Esophagus muscularis mucosa (tissue), 4 donors: ENCODE results near the gene EP400. TPM values are rescaled to one million over a fixed set of nuclear protein-coding genes. Genes with fewer than 3 reads are reported as not detected.

ENCODE experiments used
- DNase-seq: peaks from one replicate; pipeline ENCODE4 v3.0.0-alpha.2; 2017; ENCODE audit errors: extremely low spot score
- H3K27ac ChIP-seq, 4 donors: fragments of 200-600 bp; sonication (generic); replicated peaks in 1 of 4; 1 replicate in 3 of 4; 2 replicates in 1 of 4; pipeline ENCODE4 v1.5.1; 2016 to 2019; ENCODE audit warnings: mild to moderate bottlenecking in 1 of 4
- H3K27me3 ChIP-seq, 4 donors: fragments of 200-600 bp; sonication (generic); one replicate each; pipeline versions ENCODE4 v1.5.1 to v1.6.0; 2016 to 2019
- H3K36me3 ChIP-seq, 4 donors: fragments of 200-600 bp; sonication (generic); one replicate each; pipeline ENCODE4 v1.5.1; 2016 to 2019
- H3K4me1 ChIP-seq, 4 donors: fragments of 200-600 bp; sonication (generic); one replicate each; pipeline ENCODE4 v1.5.1; 2016 to 2019
- H3K4me3 ChIP-seq, 4 donors: fragments of 200-600 bp; sonication (generic); 1 replicate in 2 of 4; 2 replicates in 2 of 4; pipeline ENCODE4 v1.5.1; 2016 to 2019; ENCODE audit warnings: mild to moderate bottlenecking in 4 of 4, moderate library complexity in 1 of 4
- H3K9me3 ChIP-seq, 4 donors: fragments of 200-600 bp; sonication (generic); 1 replicate in 3 of 4; 2 replicates in 1 of 4; pipeline ENCODE4 v1.5.1; 2016 to 2019
- CTCF ChIP-seq, 3 experiments: fragments of 200-600 bp in 2 of 3; fragments of 450-650 bp in 1 of 3; sonication (generic) in 2 of 3; IDR thresholded peaks; one replicate each; pipeline ENCODE4 v1.5.1; 2017 to 2019; ENCODE audit warnings: antibody characterized with exemption in 3 of 3, mild to moderate bottlenecking in 2 of 3, moderate library complexity in 1 of 3
- EP300 ChIP-seq: sonication (generic); formaldehyde crosslinking; IDR thresholded peaks from one replicate; pipeline ENCODE4 v1.6.1; 2017; ENCODE audit warnings: antibody characterized with exemption
- POLR2A ChIP-seq: fragments of 450-650 bp; IDR thresholded peaks from one replicate; pipeline ENCODE4 v1.6.1; 2017; ENCODE audit warnings: antibody characterized with exemption, moderate library complexity, mild to moderate bottlenecking, low read depth
- POLR2AphosphoS5 ChIP-seq, 2 donors: sonication (generic); formaldehyde crosslinking; IDR thresholded peaks; one replicate each; pipeline ENCODE4 v1.6.1; 2017; ENCODE audit warnings: antibody characterized with exemption in 2 of 2
- WGBS: methylation state at CpG from one replicate; pipeline ENCODE4 v1.1.5; 2018; 5-methylcytosine and 5-hydroxymethylcytosine counted together
- intact Hi-C: fragments of 100-400 bp; cut with DNase I; formaldehyde crosslinking; loops from one replicate; pipeline ENCODE4 v1.15.1; 2023
- total RNA-seq, 4 donors: library from RNA; depleted of rRNA; stranded (reverse); fragments of >200 nt; gene quantifications; one replicate each; pipeline versions ENCODE4 v1.1.0 to v1.2.1, GENCODE V29; 2016

The EP400 gene
- total RNA-seq, 4 donors from 2014 or later: 16.9 to 31.1 (median 22.4) TPM

- no peaks in the 10 kb centered on the region for H3K4me1 ChIP-seq
- TF ChIP-seq EP300: no peak
- no peak overlapping the region for H3K27ac ChIP-seq
- H3K4me3 ChIP-seq: no peak overlapping the region
- H3K36me3 ChIP-seq: peaks cover 46 to 91% (median 73%) of the 10 kb centered on the region in 4 donors
- H3K27me3 ChIP-seq: no peaks in the 10 kb centered on the region
- WGBS: 92% methylated on average over 4 of the region's 4 CpGs
- intact Hi-C loops: loop anchor here (10.0 kb wide), 1 partner anchor 890 kb away; no protein-coding TSS in a partner anchor
- no peaks in the 10 kb centered on the region for H3K9me3 ChIP-seq
- DNase-seq: no peak
Observed at GRCh38 chr12:131994589-131994988, 44.8 kb downstream of the EP400 start.

DNA sequence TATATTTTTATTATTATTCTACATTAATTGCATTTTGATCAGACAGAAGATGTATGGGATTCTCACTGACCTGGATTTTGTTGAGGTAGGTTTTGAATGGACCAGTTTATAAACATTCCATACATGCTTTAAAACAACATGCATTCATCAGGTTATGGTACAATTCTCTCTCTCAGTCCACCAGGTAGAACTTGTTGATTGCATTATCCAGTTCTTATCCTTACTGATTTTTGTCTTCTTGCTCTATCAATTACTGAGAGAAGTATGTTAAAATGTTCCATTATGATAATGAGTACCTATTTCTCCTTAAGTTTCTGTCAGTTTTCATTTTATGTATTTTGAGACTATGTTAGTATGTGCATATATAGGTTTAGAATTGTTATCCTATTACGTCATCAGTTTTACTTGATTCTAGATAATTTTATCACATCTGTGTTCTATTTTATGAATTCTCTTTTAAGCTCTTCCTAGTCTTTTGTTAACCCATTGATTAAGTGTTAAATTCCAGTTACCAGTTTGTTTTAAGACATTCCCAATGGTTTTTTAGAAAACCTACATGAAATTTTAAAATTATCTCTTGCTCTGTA is 50.6 kb downstream of the EP400 start:
- Histone ChIP-seq H3K27me3 (no peaks in the 10 kb centered on the region), H3K36me3 (peaks cover 4 to 67% (median 34%) of the 10 kb centered on the region in 4 donors), H3K27ac (no peak overlapping the region), H3K9me3 (no peaks in the 10 kb centered on the region), H3K4me3 (no peak overlapping the region), H3K4me1 (peaks cover 0 to 5% (median 0%) of the 10 kb centered on the region in 4 donors)
- DNase-seq: no peak
- intact Hi-C loops: loop anchor here (2.0 kb wide), 1 partner anchor 150 kb away; no protein-coding TSS in a partner anchor
- 91% methylated on average over 1 of the region's 1 CpG for WGBS
- TF ChIP-seq POLR2A (no peak), CTCF (IDR thresholded peaks at IDR 0.05) (no peak), EP300 (no peak), POLR2AphosphoS5 (IDR thresholded peaks at IDR 0.05) (no peak)

GRCh38 chr12:132003846-132004245 is 54.1 kb downstream of the EP400 start:
- 60% methylated on average over 1 of the region's 1 CpG for WGBS
- H3K9me3 ChIP-seq: no peaks in the 10 kb centered on the region
- peaks cover 18 to 75% (median 51%) of the 10 kb centered on the region in 4 donors for H3K36me3 ChIP-seq
- intact Hi-C loops: no loop called here
- no peaks in the 10 kb centered on the region for H3K27me3 ChIP-seq
- H3K4me3 ChIP-seq: no peak overlapping the region
- TF ChIP-seq POLR2AphosphoS5 (IDR thresholded peaks at IDR 0.05): no peak
- no peak for TF ChIP-seq POLR2A
- TF ChIP-seq CTCF (IDR thresholded peaks at IDR 0.05): no peak
- no peak for TF ChIP-seq EP300
- peaks cover 0 to 5% (median 0%) of the 10 kb centered on the region in 4 donors for H3K4me1 ChIP-seq
- H3K27ac ChIP-seq: no peak overlapping the region
- DNase-seq: no peak

DNA sequence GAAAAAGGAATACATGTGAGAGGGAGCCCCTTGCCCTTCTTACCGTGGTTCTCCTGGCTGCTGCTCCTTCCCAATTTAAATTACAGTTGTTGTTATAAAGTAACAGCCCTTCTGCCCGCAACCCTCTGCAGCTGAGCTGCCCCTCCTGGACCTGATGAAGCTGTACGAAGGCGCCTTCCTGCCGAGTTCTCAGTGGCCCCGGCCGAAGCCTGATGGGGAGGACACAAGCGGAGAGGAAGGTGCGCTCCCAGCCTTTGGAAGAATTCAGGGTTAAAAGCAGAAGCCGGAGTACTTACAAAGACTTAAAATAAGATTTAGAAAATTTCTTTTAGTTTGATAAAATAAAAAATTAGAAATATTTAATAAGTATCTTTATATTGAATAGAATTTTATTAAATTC is 55.2 kb downstream of the EP400 start:
- intact Hi-C loops: no loop called here
- H3K4me3 ChIP-seq: no peak overlapping the region
- no peaks in the 10 kb centered on the region for H3K9me3 ChIP-seq
- H3K27me3 ChIP-seq: no peaks in the 10 kb centered on the region
- peaks cover 18 to 76% (median 59%) of the 10 kb centered on the region in 4 donors for H3K36me3 ChIP-seq
- no peak for TF ChIP-seq CTCF (IDR thresholded peaks at IDR 0.05)
- no peak for TF ChIP-seq POLR2A
- no peak for TF ChIP-seq POLR2AphosphoS5 (IDR thresholded peaks at IDR 0.05)
- no peak for TF ChIP-seq EP300
- H3K27ac ChIP-seq: no peak overlapping the region
- H3K4me1 ChIP-seq: peaks cover 0 to 5% (median 0%) of the 10 kb centered on the region in 4 donors
- 92% methylated on average over 10 of the region's 10 CpGs for WGBS
- no peak for DNase-seq

DNA sequence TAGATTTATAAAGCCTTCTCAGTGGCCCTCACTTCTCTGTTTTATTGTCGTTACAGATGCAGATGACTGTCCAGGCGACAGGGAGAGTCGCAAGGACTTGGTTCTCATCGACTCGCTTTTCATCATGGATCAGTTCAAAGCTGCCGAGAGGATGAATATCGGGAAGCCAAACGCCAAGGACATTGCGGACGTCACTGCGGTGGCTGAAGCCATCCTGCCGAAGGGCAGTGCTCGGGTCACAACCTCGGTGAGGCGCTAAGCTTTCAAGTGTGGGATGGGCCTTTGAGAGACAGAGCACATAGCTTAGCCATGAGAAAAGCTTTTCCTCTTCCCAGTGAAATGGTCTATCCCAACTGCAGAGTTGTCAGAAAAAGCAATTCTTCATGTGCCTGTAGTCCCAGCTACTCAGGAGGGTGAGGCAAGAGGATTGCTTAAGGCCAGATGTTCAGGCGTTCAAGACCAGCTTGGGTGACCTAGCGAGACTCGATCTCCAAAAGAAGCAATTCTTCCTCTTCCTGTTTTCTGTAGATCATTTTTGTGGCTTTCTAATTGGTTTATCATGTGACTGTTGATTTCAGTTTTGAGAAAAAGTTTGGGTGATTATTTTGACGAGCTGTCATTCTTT is 56.4 kb downstream of the EP400 start:
- peaks cover 18 to 79% (median 64%) of the 10 kb centered on the region in 4 donors for H3K36me3 ChIP-seq
- intact Hi-C loops: no loop called here
- WGBS: 88% methylated on average over 19 of the region's 19 CpGs

More for the DNA sequence above, 56.4 kb downstream of the EP400 start:
- H3K4me3 ChIP-seq: no peak overlapping the region
- no peak for TF ChIP-seq POLR2AphosphoS5 (IDR thresholded peaks at IDR 0.05)
- TF ChIP-seq CTCF (IDR thresholded peaks at IDR 0.05): no peak
- TF ChIP-seq EP300: no peak
- no peak for TF ChIP-seq POLR2A
- H3K27me3 ChIP-seq: no peaks in the 10 kb centered on the region
- no peaks in the 10 kb centered on the region for H3K9me3 ChIP-seq
- H3K27ac ChIP-seq: no peak overlapping the region
- H3K4me1 ChIP-seq: peaks cover 0 to 3% (median 0%) of the 10 kb centered on the region in 4 donors
- no peak for DNase-seq
